GM12878 (cell line): Measurements from ENCODE around the gene ADGRE2.

Experiments used
- CEBPB ChIP-seq, 2 experiments: fragments of 150-350 bp in 1 of 2; IDR thresholded peaks; 2 replicates each; pipeline ENCODE4 v1.6.1; 2012 to 2014; ENCODE audit warnings: low read depth in 2 of 2, low read length in 2 of 2, borderline replicate concordance in 1 of 2, inconsistent platforms in 1 of 2
- RAD21 ChIP-seq: IDR thresholded peaks from 2 replicates; pipeline ENCODE4 v1.6.1; 2011; ENCODE audit warnings: mild to moderate bottlenecking, low read depth, low read length, moderate library complexity; ENCODE audit not compliant: insufficient read depth

DNA sequence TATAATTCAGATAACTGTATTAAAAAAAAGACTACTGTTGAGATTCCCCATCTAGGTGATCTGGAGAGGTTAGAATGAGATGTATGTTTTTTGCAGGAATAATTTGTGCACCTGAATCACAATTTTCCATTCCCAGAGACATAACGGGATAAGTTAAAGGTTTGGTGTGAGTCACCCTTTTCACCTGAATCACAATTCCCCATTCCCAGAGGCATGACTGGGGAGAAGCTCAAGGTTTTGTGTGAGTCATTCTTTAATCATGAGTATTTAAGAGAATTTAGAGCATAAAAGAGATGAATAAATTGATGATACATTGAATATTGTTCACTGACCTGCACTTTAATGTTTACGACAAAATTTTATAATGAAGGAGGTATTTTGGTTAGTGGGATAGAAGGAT, 47.6 kb upstream of the ADGRE2 start:
- no peak for TF ChIP-seq CEBPB (IDR thresholded peaks at IDR 0.05; ENCODE audit: borderline replicate concordance in 1 of 2, low read depth in 2 of 2, low read length in 2 of 2)
- no peak for TF ChIP-seq RAD21
